ENCODE measurements around the gene KIAA1958. TPM values are rescaled to one million over a fixed set of nuclear protein-coding genes. Genes with fewer than 3 reads are reported as not detected.

KIAA1958 gene
- total and polyA plus RNA-seq, 9 donors = 5.7 to 40.3 (median 24.1) TPM

- Histone ChIP-seq H3K27ac (no peak overlapping the region), H3K27me3 (no peaks in the 10 kb centered on the region), H3K36me3 (no peaks in the 10 kb centered on the region), H3K9me3 (no peaks in the 10 kb centered on the region), H3K4me1 (ENCODE audit: insufficient read depth) (peaks cover 8% of the 10 kb centered on the region), H3K4me3 (no peak overlapping the region)
- WGBS, 3 donors = 26 to 54% (median 39%) methylated on average over 5 of the region's 5 CpGs
- intact Hi-C loops (cut with DNase I) = no loop called here
- peak in 1 of 5 donors; percentile 28 for DNase-seq
- TF ChIP-seq EP300 (IDR thresholded peaks at IDR 0.05) (no peak), POLR2A (IDR thresholded peaks at IDR 0.05) (no peak)
- TF ChIP-seq, protein P1, sequence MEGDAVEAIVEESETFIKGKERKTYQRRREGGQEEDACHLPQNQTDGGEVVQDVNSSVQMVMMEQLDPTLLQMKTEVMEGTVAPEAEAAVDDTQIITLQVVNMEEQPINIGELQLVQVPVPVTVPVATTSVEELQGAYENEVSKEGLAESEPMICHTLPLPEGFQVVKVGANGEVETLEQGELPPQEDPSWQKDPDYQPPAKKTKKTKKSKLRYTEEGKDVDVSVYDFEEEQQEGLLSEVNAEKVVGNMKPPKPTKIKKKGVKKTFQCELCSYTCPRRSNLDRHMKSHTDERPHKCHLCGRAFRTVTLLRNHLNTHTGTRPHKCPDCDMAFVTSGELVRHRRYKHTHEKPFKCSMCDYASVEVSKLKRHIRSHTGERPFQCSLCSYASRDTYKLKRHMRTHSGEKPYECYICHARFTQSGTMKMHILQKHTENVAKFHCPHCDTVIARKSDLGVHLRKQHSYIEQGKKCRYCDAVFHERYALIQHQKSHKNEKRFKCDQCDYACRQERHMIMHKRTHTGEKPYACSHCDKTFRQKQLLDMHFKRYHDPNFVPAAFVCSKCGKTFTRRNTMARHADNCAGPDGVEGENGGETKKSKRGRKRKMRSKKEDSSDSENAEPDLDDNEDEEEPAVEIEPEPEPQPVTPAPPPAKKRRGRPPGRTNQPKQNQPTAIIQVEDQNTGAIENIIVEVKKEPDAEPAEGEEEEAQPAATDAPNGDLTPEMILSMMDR (IDR thresholded peaks at IDR 0.05) = no peak
Observed at GRCh38 chr9:112503170-112503569, 16.5 kb downstream of the KIAA1958 start.

DNA sequence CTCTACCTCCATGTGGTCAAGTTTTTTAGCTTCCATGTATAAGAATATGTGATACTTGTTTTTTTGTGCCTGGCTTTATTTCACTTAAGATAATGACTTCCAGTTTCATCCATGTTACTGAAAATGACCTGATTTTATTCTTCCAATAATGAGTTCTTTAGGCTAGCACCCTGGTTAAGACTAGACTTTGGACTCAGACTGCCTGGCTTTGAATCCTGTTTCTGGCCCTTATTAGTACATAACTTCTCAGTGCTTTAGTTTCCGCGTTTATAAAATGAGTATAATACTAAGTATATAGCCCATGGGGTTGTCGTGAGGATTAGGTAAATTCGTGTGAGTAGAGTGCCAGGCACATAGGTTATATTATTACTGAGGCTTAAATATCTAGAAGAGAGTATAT lies 18.5 kb downstream of the KIAA1958 start:
- Histone ChIP-seq H3K27me3 (no peaks in the 10 kb centered on the region), H3K4me1 (ENCODE audit: insufficient read depth) (peaks cover 16% of the 10 kb centered on the region), H3K9me3 (no peaks in the 10 kb centered on the region), H3K27ac (no peak overlapping the region), H3K36me3 (no peaks in the 10 kb centered on the region), H3K4me3 (no peak overlapping the region)
- no peak for DNase-seq
- 85 to 87% (median 85%) methylated on average over 4 of the region's 4 CpGs for WGBS, 3 donors
- intact Hi-C loops (cut with DNase I) = no loop called here
- TF ChIP-seq POLR2A (IDR thresholded peaks at IDR 0.05) = no peak
- TF ChIP-seq EP300 (IDR thresholded peaks at IDR 0.05) = no peak
- TF ChIP-seq, protein P1 (IDR thresholded peaks at IDR 0.05) = no peak

DNA sequence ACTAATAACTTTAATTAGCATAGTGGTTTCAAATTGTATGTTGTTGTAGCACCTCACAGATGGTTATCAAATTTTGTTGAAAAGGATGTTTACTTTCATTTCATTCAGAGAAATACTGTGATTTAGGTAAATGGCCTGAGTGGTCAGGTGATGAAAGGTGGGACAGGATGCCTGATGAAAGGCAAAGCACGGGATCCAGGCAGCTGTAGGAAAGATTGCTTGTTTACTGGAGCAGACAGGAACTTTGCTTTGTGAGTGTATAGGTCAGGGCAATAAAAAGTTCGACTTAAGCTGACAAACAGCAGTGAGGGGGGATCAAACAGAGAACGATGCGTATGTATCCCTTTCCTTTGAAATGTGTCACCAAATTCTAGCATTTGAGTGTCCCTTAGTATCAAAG lies 19.0 kb downstream of the KIAA1958 start:
- Histone ChIP-seq H3K9me3 (no peaks in the 10 kb centered on the region), H3K27me3 (no peaks in the 10 kb centered on the region), H3K36me3 (no peaks in the 10 kb centered on the region), H3K27ac (no peak overlapping the region), H3K4me3 (no peak overlapping the region), H3K4me1 (ENCODE audit: insufficient read depth) (peaks cover 16% of the 10 kb centered on the region)
- 75 to 80% (median 76%) methylated on average over 4 of the region's 4 CpGs for WGBS, 3 donors
- TF ChIP-seq EP300 (IDR thresholded peaks at IDR 0.05) (no peak), POLR2A (IDR thresholded peaks at IDR 0.05) (no peak)
- TF ChIP-seq, protein P1 (IDR thresholded peaks at IDR 0.05) = no peak
- no peak for DNase-seq
- intact Hi-C loops (cut with DNase I) = no loop called here

- DNase-seq = no peak
- Histone ChIP-seq H3K4me3 (no peak overlapping the region), H3K27ac (no peak overlapping the region), H3K36me3 (no peaks in the 10 kb centered on the region), H3K4me1 (ENCODE audit: insufficient read depth) (peaks cover 19% of the 10 kb centered on the region), H3K27me3 (no peaks in the 10 kb centered on the region), H3K9me3 (no peaks in the 10 kb centered on the region)
- intact Hi-C loops (cut with DNase I) = no loop called here
- WGBS, 3 donors = 20 to 38% (median 26%) methylated on average over 2 of the region's 2 CpGs
- TF ChIP-seq POLR2A (IDR thresholded peaks at IDR 0.05) (no peak), EP300 (IDR thresholded peaks at IDR 0.05) (no peak)
- TF ChIP-seq, protein P1 (IDR thresholded peaks at IDR 0.05) = no peak
Observed at GRCh38 chr9:112506571-112506970, 19.9 kb downstream of the KIAA1958 start.
